CD4-positive, alpha-beta memory T cell (primary cell): ENCODE data around the gene MLLT3. TPM values are rescaled to one million over a fixed set of nuclear protein-coding genes. Genes with fewer than 3 reads are reported as not detected.
"Not testable (repeated sequence)": the region's sequence is repeated elsewhere in the genome, so short reads cannot be mapped to it uniquely, and the experiment has no call there.

Source experiments
- CTCF ChIA-PET: fragments of 350-600 bp; sonication (Branson Sonifier 250); formaldehyde crosslinking; loops from one replicate; lab custom pipeline; 2021; ENCODE audit warnings: inconsistent platforms; ENCODE audit not compliant: partially characterized antibody; lab: Charles Lee
- POLR2A ChIA-PET: fragments of 350-600 bp; sonication (Branson Sonifier 250); formaldehyde crosslinking; loops from one replicate; lab custom pipeline; 2021; ENCODE audit not compliant: partially characterized antibody; lab: Charles Lee
- DNase-seq, 5 donors: peaks; one replicate each; pipeline versions ENCODE4 v3.0.0 to v3.0.0-alpha.2; 2020 to 2022; ENCODE audit warnings: mixed read lengths in 1 of 5
- H3K27ac ChIP-seq: one replicate; pipeline ENCODE4 v1.7.0; 2013; ENCODE audit warnings: low read depth, low read length
- H3K27me3 ChIP-seq: 2 replicates; pipeline ENCODE4 v1.7.0; 2013; ENCODE audit warnings: mild to moderate bottlenecking, low read length, moderate library complexity; ENCODE audit not compliant: insufficient read depth
- H3K36me3 ChIP-seq: 2 replicates; pipeline ENCODE4 v1.7.0; 2013; ENCODE audit warnings: mild to moderate bottlenecking, low read length, moderate library complexity; ENCODE audit not compliant: insufficient read depth
- H3K4me1 ChIP-seq: 2 replicates; pipeline ENCODE4 v1.7.0; 2013; ENCODE audit warnings: mild to moderate bottlenecking, low read length, moderate library complexity; ENCODE audit not compliant: insufficient read depth
- H3K4me3 ChIP-seq, 2 donors: one replicate each; pipeline ENCODE4 v1.7.0; 2013; ENCODE audit warnings: low read length in 2 of 2, mild to moderate bottlenecking in 1 of 2
- H3K9me3 ChIP-seq, 2 donors: one replicate each; pipeline ENCODE4 v1.7.0; 2013; ENCODE audit warnings: low read length in 2 of 2, control low read depth in 1 of 2; ENCODE audit not compliant: control insufficient read depth in 1 of 2
- H3K27ac Mint-ChIP-seq, 7 donors: one replicate each; pipeline ENCODE4 v1.8.0; 2020 to 2021; ENCODE audit warnings: mixed read lengths in 7 of 7, mild to moderate bottlenecking in 6 of 7, inconsistent platforms in 3 of 7, moderate library complexity in 3 of 7
- H3K27me3 Mint-ChIP-seq, 2 donors: one replicate each; pipeline ENCODE4 v1.8.0; 2020 to 2021; ENCODE audit warnings: mixed read lengths in 2 of 2
- H3K36me3 Mint-ChIP-seq, 2 donors: one replicate each; pipeline ENCODE4 v1.8.0; 2020 to 2021; ENCODE audit warnings: mixed read lengths in 2 of 2, inconsistent platforms in 1 of 2, mild to moderate bottlenecking in 1 of 2
- H3K4me1 Mint-ChIP-seq, 4 donors: one replicate each; pipeline ENCODE4 v1.8.0; 2020 to 2021; ENCODE audit warnings: mixed read lengths in 4 of 4, mild to moderate bottlenecking in 1 of 4
- H3K4me3 Mint-ChIP-seq, 8 donors: one replicate each; pipeline ENCODE4 v1.8.0; 2020 to 2021; ENCODE audit warnings: mixed read lengths in 8 of 8, mild to moderate bottlenecking in 7 of 8, moderate library complexity in 6 of 8, inconsistent platforms in 3 of 8
- H3K9me3 Mint-ChIP-seq, 8 donors: one replicate each; pipeline ENCODE4 v1.8.0; 2020 to 2021; ENCODE audit warnings: mixed read lengths in 8 of 8, mild to moderate bottlenecking in 5 of 8, inconsistent platforms in 3 of 8, moderate library complexity in 1 of 8
- intact Hi-C: fragments of 100-400 bp; cut with micrococcal nuclease; formaldehyde crosslinking; loops from one replicate; pipeline ENCODE4 v1.15.1; 2023
- polyA plus RNA-seq, 2 donors: library from polyadenylated mRNA; unstranded; fragments of 300-500 nt; fragmentation: Illumina TruSeq; gene quantifications; one replicate each; pipeline ENCODE4 v1.2.3, GENCODE V29; 2021
- total RNA-seq, 2 experiments: library from RNA; stranded (reverse); gene quantifications; one replicate each; pipeline ENCODE4 v1.2.3, GENCODE V29; 2021

MLLT3 gene
- total and polyA plus RNA-seq, 4 experiments from 2014 or later = 20.7 to 54.4 (median 42.5) TPM

GRCh38 chr9:20593105-20593504 lies 29.2 kb downstream of the MLLT3 start:
- ChIA-PET CTCF (interaction anchor here (0.7 kb wide), 1 partner anchor 336 kb away, joined by 3 read pairs; no protein-coding TSS in a partner anchor), POLR2A (no interaction called here)
- H3K27ac ChIP-seq = no peak overlapping the region
- intact Hi-C loops = no loop called here
- Mint-ChIP-seq H3K36me3 (peaks cover 23 to 24% of the 10 kb centered on the region in 2 donors), H3K9me3 (peaks cover 0 to 4% (median 2%) of the 10 kb centered on the region in 8 donors), H3K27me3 (no peaks in the 10 kb centered on the region), H3K27ac (no peak overlapping the region), H3K4me1 (peaks cover 15 to 37% (median 28%) of the 10 kb centered on the region in 4 donors), H3K4me3 (no peak overlapping the region)
- no peak overlapping the region for H3K4me3 ChIP-seq
- no peak for DNase-seq
- no peaks in the 10 kb centered on the region for H3K27me3 ChIP-seq
- H3K9me3 ChIP-seq = no peaks in the 10 kb centered on the region
- no peaks in the 10 kb centered on the region for H3K36me3 ChIP-seq
- peaks cover 4% of the 10 kb centered on the region for H3K4me1 ChIP-seq

- H3K9me3 ChIP-seq = no peaks in the 10 kb centered on the region
- intact Hi-C loops = no loop called here
- H3K27me3 ChIP-seq = no peaks in the 10 kb centered on the region
- no peak for DNase-seq
- no peaks in the 10 kb centered on the region for H3K4me1 ChIP-seq
- no peak overlapping the region for H3K27ac ChIP-seq
- no peak overlapping the region for H3K4me3 ChIP-seq
- no peak overlapping the region for H3K27ac Mint-ChIP-seq
- H3K9me3 Mint-ChIP-seq = peaks cover 0 to 4% (median 2%) of the 10 kb centered on the region in 8 donors
- POLR2A ChIA-PET = no interaction called here
- H3K4me1 Mint-ChIP-seq = peaks cover 12 to 32% (median 24%) of the 10 kb centered on the region in 4 donors
- CTCF ChIA-PET = no interaction called here
- H3K36me3 ChIP-seq = no peaks in the 10 kb centered on the region
- H3K4me3 Mint-ChIP-seq = no peak overlapping the region
- H3K36me3 Mint-ChIP-seq = peaks cover 23 to 24% of the 10 kb centered on the region in 2 donors
- H3K27me3 Mint-ChIP-seq = no peaks in the 10 kb centered on the region
Measured at GRCh38 chr9:20592673-20593072, 29.6 kb downstream of the MLLT3 start.

GRCh38 chr9:20591223-20591622 lies 31.1 kb downstream of the MLLT3 start:
- Mint-ChIP-seq H3K27me3 (no peaks in the 10 kb centered on the region), H3K4me3 (no peak overlapping the region), H3K4me1 (peaks cover 13 to 27% (median 22%) of the 10 kb centered on the region in 4 donors), H3K9me3 (peaks cover 0 to 4% (median 2%) of the 10 kb centered on the region in 8 donors), H3K36me3 (peaks cover 27 to 28% of the 10 kb centered on the region in 2 donors), H3K27ac (no peak overlapping the region)
- intact Hi-C loops = no loop called here
- ChIA-PET POLR2A (no interaction called here), CTCF (no interaction called here)
- H3K4me3 ChIP-seq = no peak overlapping the region
- no peaks in the 10 kb centered on the region for H3K9me3 ChIP-seq
- H3K27ac ChIP-seq = no peak overlapping the region
- DNase-seq = no peak
- no peaks in the 10 kb centered on the region for H3K4me1 ChIP-seq
- H3K27me3 ChIP-seq = no peaks in the 10 kb centered on the region
- H3K36me3 ChIP-seq = no peaks in the 10 kb centered on the region

- Mint-ChIP-seq H3K4me1 (peaks cover 36 to 53% (median 43%) of the 10 kb centered on the region in 4 donors), H3K27me3 (no peaks in the 10 kb centered on the region), H3K27ac (peak overlapping the region in 1 of 7 donors; percentile 12), H3K4me3 (peak overlapping the region in 1 of 8 donors; percentile 8), H3K9me3 (no peaks in the 10 kb centered on the region), H3K36me3 (peaks cover 17 to 40% of the 10 kb centered on the region in 2 donors)
- Histone ChIP-seq H3K27ac (no peak overlapping the region), H3K9me3 (no peaks in the 10 kb centered on the region), H3K36me3 (no peaks in the 10 kb centered on the region), H3K4me3 (no peak overlapping the region), H3K27me3 (no peaks in the 10 kb centered on the region), H3K4me1 (peaks cover 33% of the 10 kb centered on the region)
- DNase-seq = no peak
- intact Hi-C loops = no loop called here
- ChIA-PET POLR2A (no interaction called here), CTCF (no interaction called here)
Measured at GRCh38 chr9:20584968-20585643, 37.2 kb downstream of the MLLT3 start.

- POLR2A ChIA-PET = interaction anchor here (1.0 kb wide), 1 partner anchor 23 kb away, joined by 3 read pairs; no protein-coding TSS in a partner anchor
- H3K9me3 Mint-ChIP-seq, CTCF ChIA-PET: not testable (repeated sequence)
Measured at GRCh38 chr9:20583088-20583487, 39.2 kb downstream of the MLLT3 start.

GRCh38 chr9:20582150-20582549 lies 40.1 kb downstream of the MLLT3 start:
- peak overlapping the region in 4 of 7 donors; percentile 10 to 75 (median 36) for H3K27ac Mint-ChIP-seq
- H3K4me3 Mint-ChIP-seq = peak overlapping the region in 1 of 8 donors; percentile 3
- H3K36me3 ChIP-seq = no peaks in the 10 kb centered on the region
- H3K27me3 Mint-ChIP-seq = no peaks in the 10 kb centered on the region
- peaks cover 41% of the 10 kb centered on the region for H3K4me1 ChIP-seq
- H3K27me3 ChIP-seq = no peaks in the 10 kb centered on the region
- POLR2A ChIA-PET = no interaction called here
- CTCF ChIA-PET = no interaction called here
- DNase-seq = no peak
- H3K27ac ChIP-seq = no peak overlapping the region
- H3K9me3 ChIP-seq = no peaks in the 10 kb centered on the region
- peaks cover 24 to 55% of the 10 kb centered on the region in 2 donors for H3K36me3 Mint-ChIP-seq
- no peak overlapping the region for H3K4me3 ChIP-seq
- peaks cover 47 to 70% (median 57%) of the 10 kb centered on the region in 4 donors for H3K4me1 Mint-ChIP-seq
- no peaks in the 10 kb centered on the region for H3K9me3 Mint-ChIP-seq
- intact Hi-C loops = no loop called here

More at GRCh38 chr9:20583088-20583487, 39.2 kb downstream of the MLLT3 start:
- Mint-ChIP-seq H3K27ac (peak overlapping the region in 2 of 7 donors; percentile 8 to 32), H3K36me3 (peaks cover 17 to 46% of the 10 kb centered on the region in 2 donors), H3K4me1 (peaks cover 43 to 63% (median 51%) of the 10 kb centered on the region in 4 donors)
- intact Hi-C loops, H3K36me3 ChIP-seq, H3K9me3 ChIP-seq, H3K4me3 ChIP-seq, H3K27me3 ChIP-seq, H3K27ac ChIP-seq, H3K27me3 Mint-ChIP-seq, DNase-seq, H3K4me3 Mint-ChIP-seq: not testable (repeated sequence)
- peaks cover 41% of the 10 kb centered on the region for H3K4me1 ChIP-seq

GRCh38 chr9:20580673-20581072 lies 41.6 kb downstream of the MLLT3 start:
- Mint-ChIP-seq H3K9me3 (peaks cover 0 to 8% (median 4%) of the 10 kb centered on the region in 8 donors), H3K36me3 (peaks cover 27 to 61% of the 10 kb centered on the region in 2 donors), H3K4me1 (peaks cover 50 to 76% (median 62%) of the 10 kb centered on the region in 4 donors), H3K4me3 (no peak overlapping the region), H3K27ac (no peak overlapping the region), H3K27me3 (no peaks in the 10 kb centered on the region)
- Histone ChIP-seq H3K27ac (no peak overlapping the region), H3K4me1 (peaks cover 41% of the 10 kb centered on the region), H3K9me3 (no peaks in the 10 kb centered on the region), H3K36me3 (no peaks in the 10 kb centered on the region), H3K27me3 (no peaks in the 10 kb centered on the region), H3K4me3 (no peak overlapping the region)
- ChIA-PET POLR2A (no interaction called here), CTCF (no interaction called here)
- no peak for DNase-seq
- intact Hi-C loops = no loop called here
